Bronchial epithelial cell (primary cell): ENCODE results near the gene TMPRSS3. TPM values are rescaled to one million over a fixed set of nuclear protein-coding genes. Genes with fewer than 3 reads are reported as not detected.
A peak's percentile ranks its signal among the peaks of the same experiment; 100 is the strongest.

Source experiments
- DNase-seq: peaks from one replicate; pipeline ENCODE4 v3.0.0-alpha.2; 2010; ENCODE audit warnings: low read depth
- FAIRE-seq: peaks from 2 replicates; lab custom pipeline; 2011; peaks lifted over from hg19 to GRCh38; lab: Jason Lieb, UNC
- H3K27me3 ChIP-seq: 2 replicates; pipeline ENCODE4 v1.5.1; 2011; ENCODE audit warnings: low read length; ENCODE audit not compliant: control insufficient read depth, insufficient read depth
- H3K36me3 ChIP-seq: 2 replicates; pipeline ENCODE4 v1.5.1; 2011; ENCODE audit warnings: low read length; ENCODE audit not compliant: control insufficient read depth, insufficient read depth
- H3K4me3 ChIP-seq: 2 replicates; pipeline ENCODE4 v1.5.1; 2011; ENCODE audit warnings: mild to moderate bottlenecking, low read depth, low read length, control low read depth
- total RNA-seq: library from RNA; depleted of rRNA; stranded (reverse); fragments of >200 nt; gene quantifications from 2 replicates; pipeline ENCODE4 v1.2.1, GENCODE V29; 2014
- TF ChIP-seq, protein P1 (sequence below): IDR thresholded peaks from 2 replicates; pipeline ENCODE4 v1.5.1; 2011; ENCODE audit warnings: mild to moderate bottlenecking, moderate library complexity, low read length, control low read depth, inconsistent platforms; ENCODE audit not compliant: insufficient read depth, severe bottlenecking

TMPRSS3 gene
- total RNA-seq, 1 donor from 2014 or later, result under 0.01 TPM

DNA sequence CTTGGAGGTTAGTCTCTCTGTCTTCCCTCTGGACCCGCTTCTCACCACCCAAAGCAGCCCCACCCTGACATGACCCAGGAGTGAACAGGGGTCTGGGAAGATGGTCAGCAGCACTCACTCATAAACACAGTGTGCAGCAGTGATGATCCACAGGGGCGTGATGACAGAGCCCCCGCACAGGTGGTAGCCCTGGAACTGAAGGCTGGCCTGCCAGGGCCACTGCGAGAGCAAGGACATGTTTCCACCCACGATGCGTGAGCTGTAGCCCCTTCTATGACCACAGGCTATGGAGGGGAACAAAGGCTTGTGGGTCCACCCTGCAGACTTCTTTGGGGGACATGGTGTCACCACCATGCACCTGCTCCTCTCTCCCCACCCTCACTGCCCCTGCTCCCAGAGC, 12.9 kb downstream of the TMPRSS3 start:
- TF ChIP-seq, protein P1, sequence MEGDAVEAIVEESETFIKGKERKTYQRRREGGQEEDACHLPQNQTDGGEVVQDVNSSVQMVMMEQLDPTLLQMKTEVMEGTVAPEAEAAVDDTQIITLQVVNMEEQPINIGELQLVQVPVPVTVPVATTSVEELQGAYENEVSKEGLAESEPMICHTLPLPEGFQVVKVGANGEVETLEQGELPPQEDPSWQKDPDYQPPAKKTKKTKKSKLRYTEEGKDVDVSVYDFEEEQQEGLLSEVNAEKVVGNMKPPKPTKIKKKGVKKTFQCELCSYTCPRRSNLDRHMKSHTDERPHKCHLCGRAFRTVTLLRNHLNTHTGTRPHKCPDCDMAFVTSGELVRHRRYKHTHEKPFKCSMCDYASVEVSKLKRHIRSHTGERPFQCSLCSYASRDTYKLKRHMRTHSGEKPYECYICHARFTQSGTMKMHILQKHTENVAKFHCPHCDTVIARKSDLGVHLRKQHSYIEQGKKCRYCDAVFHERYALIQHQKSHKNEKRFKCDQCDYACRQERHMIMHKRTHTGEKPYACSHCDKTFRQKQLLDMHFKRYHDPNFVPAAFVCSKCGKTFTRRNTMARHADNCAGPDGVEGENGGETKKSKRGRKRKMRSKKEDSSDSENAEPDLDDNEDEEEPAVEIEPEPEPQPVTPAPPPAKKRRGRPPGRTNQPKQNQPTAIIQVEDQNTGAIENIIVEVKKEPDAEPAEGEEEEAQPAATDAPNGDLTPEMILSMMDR, result no peak
- H3K27me3 ChIP-seq, result no peaks in the 10 kb centered on the region
- H3K36me3 ChIP-seq, result no peaks in the 10 kb centered on the region
- no peak for DNase-seq
- H3K4me3 ChIP-seq, result no peak overlapping the region
- no peak for FAIRE-seq

DNA sequence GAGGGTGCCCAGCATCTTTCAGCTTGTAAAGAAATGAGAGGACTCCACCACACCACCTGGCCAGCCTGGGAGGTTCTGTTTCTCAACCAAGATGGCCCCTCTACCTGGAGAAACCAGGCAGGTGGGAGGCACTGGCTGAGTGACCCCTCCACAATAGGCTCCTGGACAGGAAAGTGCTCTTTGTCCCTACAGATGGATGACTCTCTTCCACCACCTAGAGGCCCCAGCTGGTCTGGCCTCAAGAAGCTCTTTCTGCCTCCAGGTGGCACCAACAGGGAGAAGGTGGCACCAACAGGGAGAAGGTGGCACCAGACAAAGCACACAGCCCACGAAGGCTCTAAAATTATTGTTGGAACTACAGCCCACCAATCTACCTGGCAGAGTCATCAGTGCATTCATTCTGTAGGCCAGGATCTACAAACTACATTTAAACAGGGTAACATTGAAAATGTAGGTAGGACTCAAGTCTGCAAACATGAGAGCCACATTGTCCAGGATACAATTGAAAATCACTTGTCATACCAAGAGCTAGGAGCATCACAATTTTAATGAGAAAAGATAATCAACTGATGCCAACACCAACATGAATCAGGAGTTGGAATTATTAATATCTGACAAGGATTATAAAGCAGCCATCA, 14.4 kb downstream of the TMPRSS3 start:
- no peak overlapping the region for H3K4me3 ChIP-seq
- peaks cover 7% of the 10 kb centered on the region for H3K27me3 ChIP-seq
- TF ChIP-seq, protein P1, result peak; percentile 99
- H3K36me3 ChIP-seq, result no peaks in the 10 kb centered on the region
- DNase-seq (peak; percentile 63), FAIRE-seq (no peak)

DNA sequence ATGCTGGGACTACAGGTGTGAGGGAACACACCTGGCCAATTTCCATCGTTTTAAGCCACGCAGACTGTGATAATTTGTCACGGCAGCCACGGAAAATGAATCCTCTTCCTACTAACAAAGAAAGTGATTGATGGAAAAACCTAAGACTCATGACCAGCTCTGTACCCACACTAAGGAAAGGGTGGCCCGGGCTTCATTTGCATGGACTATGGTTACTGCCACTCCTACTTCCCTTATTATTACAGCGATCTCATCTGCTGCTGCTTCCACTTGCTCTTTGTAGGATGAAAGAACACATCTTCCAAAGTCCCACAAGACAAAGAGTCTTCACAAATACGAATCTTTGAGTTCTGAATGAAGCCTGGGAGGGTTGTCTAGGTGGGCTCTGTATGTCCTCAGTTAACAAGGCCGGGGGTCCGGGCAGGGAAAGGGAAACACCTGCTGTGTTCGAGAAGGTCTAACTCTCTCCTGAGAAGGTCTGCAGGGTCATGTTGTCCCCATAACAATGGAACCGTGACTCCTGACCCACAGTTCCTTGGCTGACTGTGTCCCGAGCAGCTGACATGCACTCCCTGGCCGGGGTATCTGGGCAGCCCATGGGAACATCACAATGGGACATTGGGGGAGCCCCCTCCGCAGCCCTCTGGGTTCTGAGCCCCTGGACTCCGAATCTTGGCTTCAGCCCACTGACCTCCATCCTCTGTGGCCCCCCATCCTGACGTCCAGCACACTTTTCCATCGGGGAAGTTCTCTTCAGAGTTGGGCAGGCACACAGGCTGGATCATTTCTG, 16.2 kb downstream of the TMPRSS3 start:
- H3K4me3 ChIP-seq, result no peak overlapping the region
- no peaks in the 10 kb centered on the region for H3K36me3 ChIP-seq
- no peak for DNase-seq
- FAIRE-seq, result no peak
- TF ChIP-seq, protein P1, result no peak
- H3K27me3 ChIP-seq, result peaks cover 14% of the 10 kb centered on the region

DNA sequence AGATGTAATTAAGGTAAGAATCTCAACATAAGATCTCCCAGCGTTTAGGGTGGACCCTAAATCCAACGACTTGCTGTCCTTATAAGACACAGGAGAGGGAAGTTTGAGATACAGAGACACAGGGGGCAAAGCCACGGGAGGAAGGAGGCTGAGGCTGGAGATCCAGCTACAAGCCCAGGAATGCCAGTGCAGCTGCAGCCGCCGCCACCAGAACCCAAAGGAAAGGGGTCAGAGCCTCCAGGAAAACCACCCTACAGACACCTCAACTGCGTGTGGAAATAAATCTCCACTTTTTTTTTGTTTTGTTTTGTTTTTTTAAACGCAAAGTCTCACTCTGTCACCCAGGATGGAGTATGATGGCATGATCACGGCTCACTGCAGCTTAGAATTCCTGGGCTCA, 17.4 kb downstream of the TMPRSS3 start:
- peaks cover 14% of the 10 kb centered on the region for H3K27me3 ChIP-seq
- DNase-seq (no peak), FAIRE-seq (no peak)
- TF ChIP-seq, protein P1, result no peak
- no peak overlapping the region for H3K4me3 ChIP-seq
- no peaks in the 10 kb centered on the region for H3K36me3 ChIP-seq

DNA sequence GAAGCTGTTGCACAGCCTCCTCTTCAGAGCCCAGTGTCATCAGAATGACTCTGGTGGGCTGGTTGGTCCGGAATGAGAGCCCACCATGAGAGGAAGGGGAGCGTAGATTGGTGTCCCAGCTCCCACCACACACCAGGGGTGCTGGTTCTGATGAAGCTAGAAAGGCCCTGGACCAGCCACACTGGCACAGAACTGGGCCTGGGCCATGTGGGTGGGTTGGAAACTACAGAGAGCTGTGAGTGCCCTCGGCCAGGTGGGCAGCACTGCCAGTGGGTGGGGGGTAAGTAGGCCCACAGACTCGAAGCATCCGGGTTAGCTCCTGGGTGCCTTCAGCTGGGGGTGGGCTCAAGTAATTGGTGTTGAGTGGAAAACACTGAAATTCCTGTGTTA, 17.9 kb downstream of the TMPRSS3 start:
- no peak for FAIRE-seq
- TF ChIP-seq, protein P1, result no peak
- Histone ChIP-seq H3K4me3 (no peak overlapping the region), H3K36me3 (no peaks in the 10 kb centered on the region), H3K27me3 (peaks cover 14% of the 10 kb centered on the region)
- no peak for DNase-seq
